Skeletal muscle tissue (tissue), 4 donors: ENCODE results near the gene SNAPC5. TPM values are rescaled to one million over a fixed set of nuclear protein-coding genes. Genes with fewer than 3 reads are reported as not detected.

ENCODE experiments used
- H3K27ac ChIP-seq: one replicate; pipeline ENCODE4 v1.7.0; 2013; ENCODE audit warnings: mild to moderate bottlenecking, low read depth, low read length, inconsistent platforms
- H3K27me3 ChIP-seq, 3 donors: one replicate each; pipeline ENCODE4 v1.7.0; 2013; ENCODE audit warnings: low read length in 3 of 3; ENCODE audit not compliant: control insufficient read depth in 3 of 3, insufficient read depth in 3 of 3
- H3K36me3 ChIP-seq, 3 donors: one replicate each; pipeline ENCODE4 v1.7.0; 2013; ENCODE audit warnings: low read length in 3 of 3; ENCODE audit not compliant: control insufficient read depth in 3 of 3, insufficient read depth in 3 of 3
- H3K4me1 ChIP-seq, 3 donors: one replicate each; pipeline ENCODE4 v1.7.0; 2013; ENCODE audit warnings: low read length in 3 of 3, mild to moderate bottlenecking in 3 of 3; ENCODE audit not compliant: control insufficient read depth in 3 of 3, insufficient read depth in 3 of 3
- H3K4me3 ChIP-seq, 3 donors: one replicate each; pipeline ENCODE4 v1.7.0; 2013; ENCODE audit warnings: low read length in 3 of 3
- H3K9ac ChIP-seq, 3 donors: one replicate each; pipeline ENCODE4 v1.7.0; 2013; ENCODE audit warnings: low read length in 3 of 3, mild to moderate bottlenecking in 3 of 3, moderate library complexity in 2 of 3, low read depth in 1 of 3
- H3K9me3 ChIP-seq, 3 donors: one replicate each; pipeline ENCODE4 v1.7.0; 2013; ENCODE audit warnings: low read length in 3 of 3; ENCODE audit not compliant: control insufficient read depth in 3 of 3
- total RNA-seq: library from RNA; depleted of rRNA; stranded (reverse); fragments of >200 nt; gene quantifications from one replicate; pipeline ENCODE4 v1.2.3, GENCODE V29; 2014
- donor health status: Osteomylitis.

The SNAPC5 gene
- 17.2 TPM for total RNA-seq

GRCh38 chr15:66497502-66498455 lies at the start of gene SNAPC5:
SNAPC5 (minus strand) TSS chr15:66497762; CDS start chr15:66497731, 31 bp downstream.
- Histone ChIP-seq H3K27me3 (no peaks in the 10 kb centered on the region), H3K36me3 (peaks cover 48 to 67% (median 64%) of the 10 kb centered on the region in 3 donors), H3K4me3 (peak within 1 kb of the TSS; percentile 87 to 99 (median 98)), H3K9ac (peak within 1 kb of the TSS; percentile 88 to 97 (median 91)), H3K9me3 (no peaks in the 10 kb centered on the region), H3K4me1 (peaks cover 13 to 31% (median 22%) of the 10 kb centered on the region in 3 donors), H3K27ac (peak within 1 kb of the TSS; percentile 74)

GRCh38 chr15:66545255-66545654 lies 47.7 kb upstream of the SNAPC5 start:
- Histone ChIP-seq H3K4me1 (no peaks in the 10 kb centered on the region), H3K4me3 (no peak overlapping the region), H3K36me3 (peaks cover 0 to 2% (median 0%) of the 10 kb centered on the region in 3 donors)

GRCh38 chr15:66542896-66543295 lies 45.3 kb upstream of the SNAPC5 start:
- no peak overlapping the region for H3K4me3 ChIP-seq
- H3K27ac ChIP-seq = no peak overlapping the region
- H3K36me3 ChIP-seq = peaks cover 0 to 7% (median 0%) of the 10 kb centered on the region in 3 donors
- no peak overlapping the region for H3K9ac ChIP-seq
- no peaks in the 10 kb centered on the region for H3K4me1 ChIP-seq
- H3K9me3 ChIP-seq = no peaks in the 10 kb centered on the region
- H3K27me3 ChIP-seq = no peaks in the 10 kb centered on the region

More at GRCh38 chr15:66545255-66545654, 47.7 kb upstream of the SNAPC5 start:
- Histone ChIP-seq H3K27me3 (no peaks in the 10 kb centered on the region), H3K27ac (no peak overlapping the region), H3K9me3 (no peaks in the 10 kb centered on the region), H3K9ac (no peak overlapping the region)

GRCh38 chr15:66535056-66535455 lies 37.5 kb upstream of the SNAPC5 start:
- H3K27ac ChIP-seq = no peak overlapping the region
- H3K27me3 ChIP-seq = no peaks in the 10 kb centered on the region
- no peak overlapping the region for H3K4me3 ChIP-seq
- H3K9ac ChIP-seq = no peak overlapping the region
- H3K4me1 ChIP-seq = no peaks in the 10 kb centered on the region
- H3K9me3 ChIP-seq = no peaks in the 10 kb centered on the region
- H3K36me3 ChIP-seq = peaks cover 0 to 7% (median 2%) of the 10 kb centered on the region in 3 donors

GRCh38 chr15:66524838-66525237 lies 27.3 kb upstream of the SNAPC5 start:
- Histone ChIP-seq H3K4me3 (no peak overlapping the region), H3K4me1 (no peaks in the 10 kb centered on the region), H3K9ac (no peak overlapping the region), H3K27me3 (no peaks in the 10 kb centered on the region), H3K9me3 (no peaks in the 10 kb centered on the region), H3K27ac (no peak overlapping the region), H3K36me3 (peaks cover 0 to 8% (median 0%) of the 10 kb centered on the region in 3 donors)

GRCh38 chr15:66523926-66524325 lies 26.4 kb upstream of the SNAPC5 start:
- no peaks in the 10 kb centered on the region for H3K9me3 ChIP-seq
- H3K36me3 ChIP-seq = peaks cover 0 to 8% (median 0%) of the 10 kb centered on the region in 3 donors
- H3K27me3 ChIP-seq = no peaks in the 10 kb centered on the region

GRCh38 chr15:66515901-66516322 lies 18.4 kb upstream of the SNAPC5 start:
- Histone ChIP-seq H3K4me3 (no peak overlapping the region), H3K9ac (no peak overlapping the region), H3K27me3 (no peaks in the 10 kb centered on the region), H3K9me3 (no peaks in the 10 kb centered on the region), H3K36me3 (peaks cover 0 to 3% (median 2%) of the 10 kb centered on the region in 3 donors), H3K27ac (no peak overlapping the region), H3K4me1 (no peaks in the 10 kb centered on the region)

More at GRCh38 chr15:66523926-66524325, 26.4 kb upstream of the SNAPC5 start:
- H3K4me3 ChIP-seq = no peak overlapping the region
- no peak overlapping the region for H3K27ac ChIP-seq
- H3K9ac ChIP-seq = no peak overlapping the region
- H3K4me1 ChIP-seq = no peaks in the 10 kb centered on the region

GRCh38 chr15:66514586-66514985 lies 17.0 kb upstream of the SNAPC5 start:
- Histone ChIP-seq H3K9me3 (no peaks in the 10 kb centered on the region), H3K4me1 (no peaks in the 10 kb centered on the region), H3K9ac (no peak overlapping the region), H3K4me3 (no peak overlapping the region), H3K36me3 (peaks cover 0 to 3% (median 2%) of the 10 kb centered on the region in 3 donors), H3K27ac (no peak overlapping the region), H3K27me3 (no peaks in the 10 kb centered on the region)

GRCh38 chr15:66508293-66508883 lies 10.8 kb upstream of the SNAPC5 start:
- no peak overlapping the region for H3K4me3 ChIP-seq
- no peak overlapping the region for H3K9ac ChIP-seq
- H3K9me3 ChIP-seq = no peaks in the 10 kb centered on the region
- H3K27ac ChIP-seq = no peak overlapping the region
- H3K4me1 ChIP-seq = peaks cover 11 to 16% (median 11%) of the 10 kb centered on the region in 3 donors
- no peaks in the 10 kb centered on the region for H3K36me3 ChIP-seq
- no peaks in the 10 kb centered on the region for H3K27me3 ChIP-seq

- Histone ChIP-seq H3K4me3 (peak overlapping the region in 2 of 3 donors; percentile 97 to 100), H3K4me1 (peaks cover 18 to 22% (median 22%) of the 10 kb centered on the region in 3 donors), H3K27me3 (no peaks in the 10 kb centered on the region), H3K9me3 (no peaks in the 10 kb centered on the region), H3K27ac (no peak overlapping the region), H3K9ac (peak overlapping the region in 2 of 3 donors; percentile 87 to 95), H3K36me3 (peaks cover 20 to 24% (median 21%) of the 10 kb centered on the region in 3 donors)
These were observed 8.3 kb upstream of the SNAPC5 start for GRCh38 chr15:66505818-66506217.
